Right atrium auricular region (tissue), 2 donors: Measurements from ENCODE around the gene SLC25A21. TPM values are rescaled to one million over a fixed set of nuclear protein-coding genes. Genes with fewer than 3 reads are reported as not detected.
A peak's percentile ranks its signal among the peaks of the same experiment; 100 is the strongest.
"Not testable (repeated sequence)": the region's sequence is repeated elsewhere in the genome, so short reads cannot be mapped to it uniquely, and the experiment has no call there.

Experiments used
- DNase-seq: peaks from one replicate; pipeline ENCODE4 v3.0.0-alpha.2; 2019; ENCODE audit warnings: low spot score
- H3K27ac ChIP-seq, 2 donors: fragments of 200-600 bp; sonication (generic); 1 replicate in 1 of 2; 2 replicates in 1 of 2; pipeline ENCODE4 v1.5.1; 2016 to 2019
- H3K27me3 ChIP-seq, 2 donors: fragments of 200-600 bp; sonication (generic); one replicate each; pipeline versions ENCODE4 v1.5.1 to v1.6.0; 2017 to 2019
- H3K36me3 ChIP-seq: fragments of 200-600 bp; sonication (generic); one replicate; pipeline ENCODE4 v1.5.1; 2016
- H3K4me1 ChIP-seq, 2 donors: fragments of 200-600 bp; sonication (generic); one replicate each; pipeline versions ENCODE4 v1.5.1 to v1.6.0; 2017 to 2019
- H3K4me3 ChIP-seq, 2 donors: fragments of 200-600 bp; sonication (generic); 1 replicate in 1 of 2; 2 replicates in 1 of 2; pipeline ENCODE4 v1.5.1; 2017 to 2019; ENCODE audit warnings: mild to moderate bottlenecking in 1 of 2, moderate library complexity in 1 of 2
- H3K9me3 ChIP-seq, 2 donors: fragments of 200-600 bp; sonication (generic); one replicate each; pipeline ENCODE4 v1.5.1; 2019
- CTCF ChIP-seq, 2 donors: fragments of 200-600 bp; sonication (generic); IDR thresholded peaks; one replicate each; pipeline ENCODE4 v1.5.1; 2019; ENCODE audit warnings: antibody characterized with exemption in 2 of 2
- total RNA-seq, 2 donors: library from RNA; depleted of rRNA; stranded (reverse); fragments of >200 nt; gene quantifications; one replicate each; pipeline ENCODE4 v1.1.0, GENCODE V29; 2016

Gene SLC25A21
- total RNA-seq, 2 donors from 2014 or later, result 0.55 to 0.93 TPM

- H3K4me1 ChIP-seq, result peaks cover 0 to 4% of the 10 kb centered on the region in 2 donors
- no peak overlapping the region for H3K4me3 ChIP-seq
- H3K9me3 ChIP-seq, result peaks cover 0 to 7% of the 10 kb centered on the region in 2 donors
- no peaks in the 10 kb centered on the region for H3K27me3 ChIP-seq
- no peak for DNase-seq
- peak; percentile 46 to 79 for TF ChIP-seq CTCF (IDR thresholded peaks at IDR 0.05)
- H3K36me3 ChIP-seq, result no peaks in the 10 kb centered on the region
- no peak overlapping the region for H3K27ac ChIP-seq
These were observed 22.0 kb downstream of the SLC25A21 start for GRCh38 chr14:37150414-37150813.

GRCh38 chr14:37147310-37147880 lies 25.0 kb downstream of the SLC25A21 start:
- Histone ChIP-seq H3K27ac (no peak overlapping the region), H3K9me3 (no peaks in the 10 kb centered on the region), H3K27me3 (no peaks in the 10 kb centered on the region), H3K4me3 (no peak overlapping the region), H3K36me3 (no peaks in the 10 kb centered on the region), H3K4me1 (peaks cover 0 to 4% of the 10 kb centered on the region in 2 donors)
- no peak for TF ChIP-seq CTCF (IDR thresholded peaks at IDR 0.05)
- no peak for DNase-seq

GRCh38 chr14:37146438-37146837 lies 26.0 kb downstream of the SLC25A21 start:
- H3K36me3 ChIP-seq, H3K9me3 ChIP-seq, H3K4me3 ChIP-seq, DNase-seq, H3K27me3 ChIP-seq, H3K27ac ChIP-seq, H3K4me1 ChIP-seq: not testable (repeated sequence)

- Histone ChIP-seq H3K4me3 (no peak overlapping the region), H3K27ac (no peak overlapping the region), H3K4me1 (peaks cover 0 to 2% of the 10 kb centered on the region in 2 donors), H3K9me3 (no peaks in the 10 kb centered on the region), H3K27me3 (no peaks in the 10 kb centered on the region), H3K36me3 (no peaks in the 10 kb centered on the region)
- no peak for TF ChIP-seq CTCF (IDR thresholded peaks at IDR 0.05)
- DNase-seq, result no peak
These were observed 27.0 kb downstream of the SLC25A21 start for GRCh38 chr14:37145395-37145794.

- H3K36me3 ChIP-seq, result no peaks in the 10 kb centered on the region
- no peaks in the 10 kb centered on the region for H3K9me3 ChIP-seq
- no peak for DNase-seq
- no peaks in the 10 kb centered on the region for H3K27me3 ChIP-seq
- H3K4me3 ChIP-seq, result no peak overlapping the region
- H3K27ac ChIP-seq, result no peak overlapping the region
- no peaks in the 10 kb centered on the region for H3K4me1 ChIP-seq
- no peak for TF ChIP-seq CTCF (IDR thresholded peaks at IDR 0.05)
These were observed 27.6 kb downstream of the SLC25A21 start for GRCh38 chr14:37144729-37145363.

GRCh38 chr14:37143475-37143874 lies 28.9 kb downstream of the SLC25A21 start:
- no peak for DNase-seq
- H3K27ac ChIP-seq, result no peak overlapping the region
- no peaks in the 10 kb centered on the region for H3K36me3 ChIP-seq
- H3K27me3 ChIP-seq, result no peaks in the 10 kb centered on the region
- H3K4me3 ChIP-seq, result no peak overlapping the region
- no peaks in the 10 kb centered on the region for H3K9me3 ChIP-seq
- H3K4me1 ChIP-seq, result no peaks in the 10 kb centered on the region
- no peak for TF ChIP-seq CTCF (IDR thresholded peaks at IDR 0.05)
